ENCODE measurements around the gene PHLPP1.

The PHLPP1 gene

GRCh38 chr18:62952807-62953206 is 237.5 kb downstream of the PHLPP1 start:
- no peak for DNase-seq

GRCh38 chr18:62953663-62954062 is 238.3 kb downstream of the PHLPP1 start:
- DNase-seq: no peak

GRCh38 chr18:62954366-62954765 is 239.0 kb downstream of the PHLPP1 start:
- no peak for DNase-seq

GRCh38 chr18:62957885-62958472 is 242.6 kb downstream of the PHLPP1 start:
- DNase-seq: peak; percentile 54

- no peak for DNase-seq
These were observed 244.1 kb downstream of the PHLPP1 start for GRCh38 chr18:62959481-62959880.

GRCh38 chr18:62963507-62963906 is 248.2 kb downstream of the PHLPP1 start:
- no peak for DNase-seq

- DNase-seq: no peak
These were observed 249.1 kb downstream of the PHLPP1 start for GRCh38 chr18:62964432-62964831.

GRCh38 chr18:62967089-62967488 is 251.7 kb downstream of the PHLPP1 start:
- no peak for DNase-seq

GRCh38 chr18:62973689-62974088 is 258.3 kb downstream of the PHLPP1 start:
- DNase-seq: no peak

- no peak for DNase-seq
These were observed 259.0 kb downstream of the PHLPP1 start for GRCh38 chr18:62974388-62974787.

- DNase-seq: no peak
These were observed 259.8 kb downstream of the PHLPP1 start for GRCh38 chr18:62974928-62975675.

GRCh38 chr18:62975785-62976184 is 260.4 kb downstream of the PHLPP1 start:
- no peak for DNase-seq

- no peak for DNase-seq
These were observed 260.9 kb downstream of the PHLPP1 start for GRCh38 chr18:62976227-62976626.

- DNase-seq: no peak
These were observed 262.2 kb downstream of the PHLPP1 start for GRCh38 chr18:62977512-62977911.

GRCh38 chr18:62978251-62979049 is 263.1 kb downstream of the PHLPP1 start:
- DNase-seq: no peak

- DNase-seq: peak; percentile 63
These were observed 263.8 kb downstream of the PHLPP1 start for GRCh38 chr18:62979176-62979575.

GRCh38 chr18:62979900-62980299 is 264.6 kb downstream of the PHLPP1 start:
- no peak for DNase-seq

GRCh38 chr18:62981566-62981965 is 266.2 kb downstream of the PHLPP1 start:
- DNase-seq: no peak

- DNase-seq: peak; percentile 59
These were observed 267.4 kb downstream of the PHLPP1 start for GRCh38 chr18:62982600-62983251.

GRCh38 chr18:62984656-62985315 is 269.4 kb downstream of the PHLPP1 start:
- no peak for DNase-seq

- no peak for DNase-seq
These were observed 271.1 kb downstream of the PHLPP1 start for GRCh38 chr18:62986490-62986889.

- DNase-seq: no peak
These were observed 271.9 kb downstream of the PHLPP1 start for GRCh38 chr18:62987055-62987830.
